Measurements from ENCODE around the gene DCPS. TPM values are rescaled to one million over a fixed set of nuclear protein-coding genes. Genes with fewer than 3 reads are reported as not detected.
"Not testable (repeated sequence)": the region's sequence is repeated elsewhere in the genome, so short reads cannot be mapped to it uniquely, and the experiment has no call there.

Gene DCPS
- total RNA-seq, 1 experiment from 2014 or later = 33.2 TPM

DNA sequence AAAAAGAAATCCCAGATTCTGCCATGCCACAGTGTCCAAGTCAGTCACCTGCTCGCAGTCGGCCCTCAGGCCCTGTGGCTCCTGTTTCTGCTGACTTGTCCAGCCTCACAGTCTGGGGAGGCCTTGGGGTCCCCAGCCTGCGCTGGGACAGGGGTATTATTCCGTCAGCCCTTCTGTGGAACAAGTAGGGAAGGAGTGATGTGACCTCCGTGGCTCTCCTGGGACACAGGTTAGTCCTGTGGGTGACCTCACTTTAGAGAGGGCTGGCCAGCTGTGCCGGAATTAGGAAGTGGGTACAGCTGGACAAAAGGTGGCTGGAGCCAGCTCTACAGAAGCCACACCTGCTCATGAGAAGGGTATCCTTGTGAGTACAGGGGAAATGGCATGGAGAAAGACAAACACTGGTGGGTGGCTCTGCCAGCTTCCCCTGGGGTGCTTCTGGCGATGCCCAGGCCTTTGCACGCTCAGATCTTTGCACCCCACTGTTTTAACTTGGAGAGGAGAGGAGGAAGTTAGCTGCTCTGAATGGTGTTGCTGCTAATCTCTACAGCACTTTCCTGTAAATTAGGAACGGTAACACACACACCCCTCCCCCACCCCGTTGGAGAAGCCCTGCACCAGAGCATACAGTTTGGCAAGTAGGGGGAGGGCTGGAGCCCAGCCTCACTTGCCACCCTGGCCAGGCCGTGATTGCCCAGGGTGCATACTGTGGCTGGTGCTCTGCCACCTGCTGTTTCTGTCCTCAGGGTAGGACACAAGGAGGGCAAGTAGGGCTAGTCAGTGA is 64.7 kb downstream of the DCPS start:
- H3K4me1 Mint-ChIP-seq (ENCODE audit: low read depth, unreplicated experiment) = peaks cover 15% of the 10 kb centered on the region
- DNase-seq; H3K9me3 Mint-ChIP-seq (ENCODE audit: low read depth, unreplicated experiment); H3K27ac Mint-ChIP-seq (ENCODE audit: unreplicated experiment); H3K36me3 Mint-ChIP-seq (ENCODE audit: insufficient read depth, unreplicated experiment); H3K27me3 Mint-ChIP-seq (ENCODE audit: unreplicated experiment); CTCF ChIA-PET; BruUV-seq (replicated peaks); H3K4me3 Mint-ChIP-seq (ENCODE audit: low read depth, unreplicated experiment); intact Hi-C loops (cut with micrococcal nuclease; ENCODE audit: unreplicated experiment): not testable (repeated sequence)

DNA sequence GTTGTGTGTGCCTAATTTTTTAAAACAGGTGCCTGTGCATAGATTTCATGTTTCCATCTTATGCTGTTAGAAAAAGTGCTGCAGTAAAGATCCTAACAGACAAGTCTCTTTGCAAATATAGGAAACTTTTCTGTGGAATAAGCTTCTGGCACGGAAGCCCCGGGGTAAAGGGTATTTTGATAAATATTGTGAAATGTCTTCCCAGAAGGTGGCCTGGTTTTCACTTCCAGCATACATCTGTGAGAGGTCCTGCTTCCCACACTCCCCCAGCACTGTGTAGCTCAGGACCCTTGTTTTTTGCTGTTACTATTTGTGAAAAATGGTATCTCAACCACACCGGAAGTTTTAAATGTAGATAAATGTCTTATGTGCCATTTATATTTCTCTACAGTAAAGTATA is 66.2 kb downstream of the DCPS start:
- peaks cover 15% of the 10 kb centered on the region for H3K4me1 Mint-ChIP-seq (ENCODE audit: low read depth, unreplicated experiment)
- BruUV-seq (replicated peaks) = no TSS peak
- no peaks in the 10 kb centered on the region for H3K9me3 Mint-ChIP-seq (ENCODE audit: low read depth, unreplicated experiment)
- no peak overlapping the region for H3K27ac Mint-ChIP-seq (ENCODE audit: unreplicated experiment)
- intact Hi-C loops (cut with micrococcal nuclease; ENCODE audit: unreplicated experiment) = no loop called here
- H3K36me3 Mint-ChIP-seq (ENCODE audit: insufficient read depth, unreplicated experiment) = no peaks in the 10 kb centered on the region
- H3K27me3 Mint-ChIP-seq (ENCODE audit: unreplicated experiment) = no peaks in the 10 kb centered on the region
- DNase-seq = no peak
- H3K4me3 Mint-ChIP-seq (ENCODE audit: low read depth, unreplicated experiment) = no peak overlapping the region
- TF ChIP-seq, protein P1, sequence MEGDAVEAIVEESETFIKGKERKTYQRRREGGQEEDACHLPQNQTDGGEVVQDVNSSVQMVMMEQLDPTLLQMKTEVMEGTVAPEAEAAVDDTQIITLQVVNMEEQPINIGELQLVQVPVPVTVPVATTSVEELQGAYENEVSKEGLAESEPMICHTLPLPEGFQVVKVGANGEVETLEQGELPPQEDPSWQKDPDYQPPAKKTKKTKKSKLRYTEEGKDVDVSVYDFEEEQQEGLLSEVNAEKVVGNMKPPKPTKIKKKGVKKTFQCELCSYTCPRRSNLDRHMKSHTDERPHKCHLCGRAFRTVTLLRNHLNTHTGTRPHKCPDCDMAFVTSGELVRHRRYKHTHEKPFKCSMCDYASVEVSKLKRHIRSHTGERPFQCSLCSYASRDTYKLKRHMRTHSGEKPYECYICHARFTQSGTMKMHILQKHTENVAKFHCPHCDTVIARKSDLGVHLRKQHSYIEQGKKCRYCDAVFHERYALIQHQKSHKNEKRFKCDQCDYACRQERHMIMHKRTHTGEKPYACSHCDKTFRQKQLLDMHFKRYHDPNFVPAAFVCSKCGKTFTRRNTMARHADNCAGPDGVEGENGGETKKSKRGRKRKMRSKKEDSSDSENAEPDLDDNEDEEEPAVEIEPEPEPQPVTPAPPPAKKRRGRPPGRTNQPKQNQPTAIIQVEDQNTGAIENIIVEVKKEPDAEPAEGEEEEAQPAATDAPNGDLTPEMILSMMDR (IDR thresholded peaks at IDR 0.05; ENCODE audit: unreplicated experiment) = no peak
- CTCF ChIA-PET = no interaction called here

DNA sequence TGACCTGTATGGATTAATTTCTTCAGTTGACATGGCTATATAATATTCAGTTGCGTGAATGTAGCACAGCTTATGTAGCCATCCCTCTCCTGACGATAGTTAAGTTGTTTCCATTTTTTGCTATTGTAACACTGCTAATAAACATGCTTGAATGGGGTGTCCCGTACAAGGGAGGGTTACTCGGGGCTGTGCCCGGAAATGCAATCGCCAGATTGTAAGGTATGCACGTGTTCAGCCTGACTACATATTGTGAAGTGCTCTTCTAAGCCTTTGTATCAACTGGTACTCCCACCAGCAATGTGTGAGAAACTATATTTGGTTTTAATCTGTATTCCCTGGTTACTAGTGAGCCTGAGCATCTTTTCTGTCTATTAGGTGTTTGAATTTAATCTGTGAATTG is 67.7 kb downstream of the DCPS start:
- no peak for DNase-seq
- intact Hi-C loops (cut with micrococcal nuclease; ENCODE audit: unreplicated experiment) = no loop called here
- BruUV-seq (replicated peaks) = no TSS peak
- Mint-ChIP-seq H3K4me3 (ENCODE audit: low read depth, unreplicated experiment) (no peak overlapping the region), H3K36me3 (ENCODE audit: insufficient read depth, unreplicated experiment) (no peaks in the 10 kb centered on the region), H3K27ac (ENCODE audit: unreplicated experiment) (no peak overlapping the region), H3K27me3 (ENCODE audit: unreplicated experiment) (no peaks in the 10 kb centered on the region), H3K9me3 (ENCODE audit: low read depth, unreplicated experiment) (no peaks in the 10 kb centered on the region), H3K4me1 (ENCODE audit: low read depth, unreplicated experiment) (peaks cover 10% of the 10 kb centered on the region)
- TF ChIP-seq, protein P1 (IDR thresholded peaks at IDR 0.05; ENCODE audit: unreplicated experiment) = no peak
- CTCF ChIA-PET = no interaction called here

DNA sequence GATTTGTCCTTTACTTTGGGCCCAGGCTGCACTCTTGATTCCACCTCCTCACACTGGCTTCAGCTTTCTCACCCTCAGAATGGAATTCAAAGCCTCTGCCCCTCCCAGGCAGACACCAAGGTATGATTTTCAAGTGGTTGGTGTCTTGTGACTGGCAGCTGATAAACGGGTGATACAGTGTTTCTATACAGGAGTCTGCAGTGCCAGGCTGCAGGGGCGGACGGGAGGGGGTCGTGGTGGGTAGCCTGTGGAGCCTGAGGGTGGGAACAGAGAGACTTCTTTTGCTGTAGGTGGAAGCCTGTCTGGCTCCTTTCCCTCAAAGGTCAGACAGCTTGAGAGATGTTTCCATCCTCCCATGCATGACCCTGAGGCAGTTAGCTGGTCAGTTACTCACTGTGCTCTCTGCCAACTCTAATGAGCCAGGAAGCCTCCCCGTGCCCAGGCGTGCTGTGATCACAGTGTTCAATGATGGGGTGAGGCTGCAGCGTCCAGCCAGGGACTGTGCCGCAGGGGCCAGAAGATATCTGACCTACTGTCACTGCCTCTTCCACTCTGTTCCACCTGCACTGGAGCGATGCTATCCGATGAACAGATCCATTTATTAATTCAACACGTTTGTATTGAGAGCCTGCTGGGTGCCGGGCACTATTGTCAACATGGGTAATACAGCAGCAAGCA is 69.7 kb downstream of the DCPS start:
- H3K9me3 Mint-ChIP-seq (ENCODE audit: low read depth, unreplicated experiment); H3K4me3 Mint-ChIP-seq (ENCODE audit: low read depth, unreplicated experiment); DNase-seq; BruUV-seq (replicated peaks); H3K36me3 Mint-ChIP-seq (ENCODE audit: insufficient read depth, unreplicated experiment); intact Hi-C loops (cut with micrococcal nuclease; ENCODE audit: unreplicated experiment); CTCF ChIA-PET; H3K27me3 Mint-ChIP-seq (ENCODE audit: unreplicated experiment); H3K27ac Mint-ChIP-seq (ENCODE audit: unreplicated experiment); H3K4me1 Mint-ChIP-seq (ENCODE audit: low read depth, unreplicated experiment): not testable (repeated sequence)

DNA sequence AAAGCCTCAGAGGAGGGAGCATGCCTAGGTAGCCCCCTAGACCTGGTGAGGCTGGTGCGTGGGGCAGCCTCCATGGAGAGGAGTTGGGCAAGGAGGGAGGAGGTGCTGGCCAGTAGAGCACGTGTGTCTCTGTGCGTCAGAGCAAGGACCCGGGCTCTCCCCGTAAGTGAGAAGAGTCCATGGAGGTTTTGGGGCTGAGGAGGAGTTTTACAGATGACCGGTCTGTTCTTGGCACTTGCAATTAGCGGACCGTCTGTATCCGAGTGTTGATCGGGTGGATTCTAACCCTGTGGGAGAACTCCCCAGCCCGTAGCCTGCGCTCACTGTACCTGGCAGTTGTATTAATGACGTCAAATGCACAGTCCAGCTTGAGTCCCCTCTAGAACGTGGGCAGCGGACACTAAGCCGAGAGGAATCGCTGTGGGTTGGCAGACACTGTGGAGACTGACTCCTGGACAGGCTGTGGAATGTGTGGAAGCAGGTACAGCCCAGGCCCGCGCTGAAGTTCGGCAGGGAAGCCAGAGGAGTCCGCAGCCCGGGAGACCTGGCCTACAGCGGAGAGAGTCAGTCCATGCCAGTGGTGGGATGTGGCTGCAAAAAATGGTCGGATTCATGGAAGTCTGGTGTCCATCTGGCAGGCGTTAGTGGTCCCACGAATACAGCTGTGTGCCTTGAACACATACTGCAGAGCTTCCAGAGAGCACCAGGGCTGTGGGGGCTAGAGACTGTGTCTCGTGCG is 70.9 kb downstream of the DCPS start:
- intact Hi-C loops (cut with micrococcal nuclease; ENCODE audit: unreplicated experiment); H3K27ac Mint-ChIP-seq (ENCODE audit: unreplicated experiment); H3K27me3 Mint-ChIP-seq (ENCODE audit: unreplicated experiment); H3K9me3 Mint-ChIP-seq (ENCODE audit: low read depth, unreplicated experiment); H3K4me3 Mint-ChIP-seq (ENCODE audit: low read depth, unreplicated experiment); BruUV-seq (replicated peaks); H3K4me1 Mint-ChIP-seq (ENCODE audit: low read depth, unreplicated experiment); CTCF ChIA-PET; H3K36me3 Mint-ChIP-seq (ENCODE audit: insufficient read depth, unreplicated experiment); DNase-seq: not testable (repeated sequence)

Data from Calu3 (cell line).